ENCODE measurements around the gene POLR1E. TPM values are rescaled to one million over a fixed set of nuclear protein-coding genes. Genes with fewer than 3 reads are reported as not detected.

Gene POLR1E
- total and polyA plus RNA-seq, 10 of the 15 experiments (the other 5 are each of a cell fraction or from before 2014, with no cell fraction given), result 13.7 to 71.3 (median 50.4) TPM

GRCh38 chr9:37466037-37466709, 19.6 kb upstream of the POLR1E start (continued):
- 0 out of 2 replicates have a peak, but pooled peaks have one; percentile 26 for TF ChIP-seq REST (IDR thresholded peaks at IDR 0.05; ENCODE audit: low read depth, low read length)
- TF ChIP-seq IRF3 (IDR thresholded peaks at IDR 0.05), result no peak
- no peak for TF ChIP-seq FOXK2 (IDR thresholded peaks at IDR 0.05)
- TF ChIP-seq RBBP5 (conservative IDR thresholded peaks at IDR 0.05), result no peak
- no peak for TF ChIP-seq CHD4 (IDR thresholded peaks at IDR 0.05)
- TF ChIP-seq EED (IDR thresholded peaks at IDR 0.05; ENCODE audit: low read depth), result no peak
- TF ChIP-seq SMAD1 (IDR thresholded peaks at IDR 0.05; ENCODE audit: low read depth, partially characterized antibody), result no peak
- TF ChIP-seq ZNF274 (IDR thresholded peaks at IDR 0.05; ENCODE audit: insufficient read depth, insufficient read length), result no peak
- no peak for TF ChIP-seq KAT2A (conservative IDR thresholded peaks at IDR 0.05; ENCODE audit: control insufficient read depth, low read depth, low read length)
- TF ChIP-seq SREBF1 (IDR thresholded peaks at IDR 0.05; ENCODE audit: low read length), result 0 out of 2 replicates have a peak, but pooled peaks have one; percentile 4
- peak; percentile 56 for TF ChIP-seq GATAD2B (conservative IDR thresholded peaks at IDR 0.05; ENCODE audit: low read depth)
- no peak for TF ChIP-seq BMI1 (IDR thresholded peaks at IDR 0.05; ENCODE audit: borderline replicate concordance)
- no peak for TF ChIP-seq GABPA (IDR thresholded peaks at IDR 0.05; ENCODE audit: low read depth)
- TF ChIP-seq SMARCA5 (IDR thresholded peaks at IDR 0.05), result no peak; the same call in 1 of the 2 replicates
- TF ChIP-seq PRDM15 (CRISPR knock-in tag; IDR thresholded peaks at IDR 0.05), result no peak
- no peak for TF ChIP-seq STAT1 (conservative IDR thresholded peaks at IDR 0.05)
- no peak for TF ChIP-seq ZBTB4 (CRISPR knock-in tag; IDR thresholded peaks at IDR 0.05)

Measured in GM12878 (cell line).